Raji (cell line): Measurements from ENCODE around the gene TSC1.

ENCODE experiments used
- POLR2A ChIP-seq: IDR thresholded peaks from 2 replicates; pipeline ENCODE4 v1.6.1; 2011; ENCODE audit warnings: low read depth, low read length, control low read depth; ENCODE audit not compliant: insufficient read depth

Gene TSC1

DNA sequence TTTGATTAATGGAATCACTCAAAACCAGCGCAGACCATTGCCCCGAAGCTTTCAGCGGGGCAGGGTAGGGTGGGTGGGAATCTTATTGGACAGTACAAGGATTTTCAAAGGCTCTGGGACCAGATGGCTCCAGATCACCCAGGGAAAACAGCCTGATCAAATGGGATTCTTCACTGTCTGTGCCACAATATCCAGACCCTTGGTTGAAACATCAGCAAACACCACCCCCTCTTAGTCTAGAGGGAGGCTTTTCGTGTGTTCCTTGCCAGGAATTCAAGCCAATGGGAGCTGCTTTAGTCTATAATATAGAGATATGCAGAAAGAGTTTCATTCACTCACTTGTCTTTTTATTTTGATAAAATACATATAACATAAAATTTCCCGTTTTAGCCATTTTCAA lies 35.7 kb upstream of the TSC1 start:
- no peak for TF ChIP-seq POLR2A

DNA sequence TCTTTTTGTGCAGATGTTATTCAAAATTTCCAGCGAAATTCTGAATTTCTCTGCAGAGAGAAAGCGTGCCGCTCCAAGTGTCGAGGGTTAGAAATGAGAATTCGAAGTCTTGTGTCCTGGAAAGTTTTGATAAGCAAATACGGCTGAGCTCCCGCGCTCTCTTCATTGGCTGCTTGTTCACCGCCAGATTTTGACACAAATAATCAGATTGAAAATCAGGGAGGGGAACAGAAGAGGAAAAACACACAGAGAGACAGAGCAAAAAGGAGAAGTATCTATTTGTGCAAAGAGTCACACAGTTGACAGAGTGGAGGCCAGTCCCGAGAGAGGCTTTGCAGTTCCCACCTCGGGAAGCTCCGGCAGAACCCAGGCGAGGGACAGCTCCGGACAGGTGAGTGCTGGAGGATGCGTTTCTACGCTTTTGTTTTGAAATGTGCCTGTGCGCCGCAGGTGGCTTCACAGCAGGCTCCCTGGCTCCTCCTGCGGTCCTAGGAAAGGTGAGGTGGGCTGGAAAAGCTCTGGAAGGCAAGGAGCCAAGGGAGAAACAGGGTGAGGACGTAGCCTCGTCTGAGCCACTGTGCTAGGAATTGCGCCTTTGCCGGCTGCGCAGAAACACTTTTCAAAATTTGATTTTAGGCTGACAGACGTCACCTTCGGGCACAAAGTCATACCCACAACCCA lies 34.2 kb upstream of the TSC1 start, which contains the start of gene GFI1B:
Gene GFI1B, plus strand, starts transcription at position 244 of the 681 bp plus-strand sequence. CDS start 7,985 bp downstream, outside the sequence.
- TF ChIP-seq POLR2A = no peak

DNA sequence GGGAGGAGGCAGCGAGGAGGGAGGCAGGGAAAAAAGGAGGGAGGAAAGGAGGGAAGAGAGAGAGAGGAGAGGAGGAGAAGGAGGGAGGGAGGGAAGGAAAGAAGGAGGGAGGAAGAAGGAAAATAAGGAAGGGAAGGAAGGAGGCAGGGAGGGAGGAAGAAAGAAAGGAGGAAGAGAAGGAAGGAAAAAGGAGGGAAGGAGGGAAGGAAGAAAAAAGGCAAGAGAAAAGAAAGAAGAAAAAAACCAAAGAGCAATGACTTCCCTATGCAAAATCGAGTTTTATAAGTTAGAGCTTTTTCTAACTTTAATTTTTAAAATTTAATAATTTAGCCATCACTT lies 33.7 kb upstream of the TSC1 start:
- TF ChIP-seq POLR2A = no peak

DNA sequence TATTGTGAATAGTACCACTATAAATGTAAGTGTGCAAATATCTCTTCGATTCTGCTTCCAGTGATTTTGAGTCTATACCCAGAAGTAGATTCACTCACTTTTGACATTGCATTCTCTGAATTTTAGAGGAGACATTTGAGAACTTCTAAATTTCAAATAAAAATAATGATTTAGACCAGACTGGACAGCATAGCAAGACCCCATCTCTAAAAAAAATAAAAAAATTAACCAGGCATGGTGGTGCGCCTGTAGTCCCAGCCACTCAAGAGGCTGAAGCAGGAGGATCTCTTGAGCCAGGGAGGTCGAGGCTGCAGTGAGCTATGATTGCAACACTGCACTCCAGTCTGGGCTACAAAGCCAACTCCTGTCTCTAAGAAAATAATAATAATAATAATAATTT lies 32.2 kb upstream of the TSC1 start:
- TF ChIP-seq POLR2A = no peak

DNA sequence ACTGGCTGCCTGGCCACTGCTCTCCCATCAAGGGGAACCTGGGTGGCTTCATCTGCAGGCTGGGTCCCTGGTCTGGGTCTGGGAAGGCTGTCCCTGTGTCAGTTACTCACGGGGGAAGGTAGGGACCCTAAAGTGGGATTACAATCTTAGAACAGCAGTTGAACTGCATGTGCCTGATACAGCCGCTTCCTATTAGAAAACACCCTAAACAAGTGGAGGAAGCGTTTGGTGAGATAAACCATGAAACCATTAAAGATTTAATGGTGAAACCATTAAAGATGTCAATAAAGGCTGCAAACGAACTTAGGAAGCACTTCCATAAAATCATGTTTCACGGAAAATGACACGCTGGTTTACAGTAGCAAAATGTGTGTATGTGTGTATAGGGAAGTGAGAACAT lies 31.5 kb upstream of the TSC1 start:
- no peak for TF ChIP-seq POLR2A

DNA sequence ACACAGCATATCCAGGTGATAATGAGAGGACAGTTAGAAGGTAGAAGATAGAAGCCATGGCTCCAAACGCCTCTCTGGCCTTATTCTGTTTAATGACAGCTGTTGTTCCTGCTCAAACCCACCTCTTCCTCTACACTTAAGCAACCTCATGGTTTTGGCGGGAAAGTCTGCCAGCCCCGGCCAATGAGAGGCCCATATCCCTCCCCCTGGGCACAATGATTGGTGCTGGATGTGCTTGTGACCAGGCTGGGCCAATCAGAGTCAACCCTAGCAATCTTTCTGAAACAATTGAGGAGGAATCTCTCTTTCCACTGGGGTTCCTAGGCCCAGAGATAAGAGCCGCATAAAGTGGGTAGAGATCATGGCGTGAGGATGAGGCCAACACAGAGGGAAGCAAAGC lies 29.3 kb upstream of the TSC1 start:
- no peak for TF ChIP-seq POLR2A

DNA sequence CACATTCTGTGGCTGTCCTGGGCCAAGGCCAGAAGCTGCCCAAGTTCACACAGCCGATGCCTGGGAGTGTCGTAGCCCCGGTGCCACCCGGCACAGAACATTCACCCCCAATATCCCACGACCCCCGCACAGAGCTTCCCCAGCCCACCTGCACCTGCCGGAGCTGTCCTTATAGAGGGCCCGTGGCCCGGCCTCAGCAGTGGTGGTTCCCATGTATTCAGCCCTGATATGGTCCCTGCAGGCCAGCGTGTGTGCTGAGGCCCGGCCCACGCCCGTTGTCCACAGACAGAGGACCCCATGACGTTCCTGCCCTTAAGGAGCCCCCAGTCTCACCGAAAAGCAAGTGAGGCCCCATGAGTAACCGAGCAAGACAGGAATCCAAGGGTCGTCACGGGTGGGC lies 28.8 kb upstream of the TSC1 start:
- TF ChIP-seq POLR2A = no peak

DNA sequence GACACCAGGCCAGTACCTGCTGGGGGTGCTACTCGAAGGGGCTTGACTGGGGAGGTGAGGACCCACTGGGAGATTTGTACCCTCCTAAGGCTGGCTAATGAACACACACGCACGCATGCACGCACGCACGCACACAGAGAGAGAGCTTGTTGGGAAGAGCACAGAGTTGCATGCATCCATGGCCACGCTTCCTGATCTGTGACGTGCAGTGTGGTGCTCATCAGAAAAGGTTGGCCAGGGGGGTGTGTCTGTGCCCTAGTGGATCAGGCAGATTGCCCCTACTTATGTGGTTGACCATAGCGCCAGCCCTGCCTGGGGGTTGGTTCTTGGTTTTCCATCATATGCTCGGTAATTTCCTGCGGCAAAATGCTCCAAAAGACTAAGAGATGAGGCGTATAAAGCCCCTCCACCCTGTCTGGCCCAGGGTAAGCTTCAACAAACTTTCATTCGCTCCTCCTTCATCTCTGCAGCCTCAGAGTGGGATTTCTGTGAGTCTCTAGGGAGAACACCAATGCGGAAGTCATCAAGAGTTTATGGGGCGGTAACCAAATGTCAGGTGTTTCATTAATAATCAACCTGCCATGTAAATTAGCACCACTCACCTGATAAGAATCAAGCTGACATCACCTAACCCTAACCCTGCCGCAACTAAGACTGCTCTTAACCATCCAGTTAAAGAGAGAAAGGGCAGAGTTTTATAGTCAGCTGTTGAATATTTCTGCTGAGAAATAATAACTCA lies 26.1 kb upstream of the TSC1 start:
- no peak for TF ChIP-seq POLR2A

DNA sequence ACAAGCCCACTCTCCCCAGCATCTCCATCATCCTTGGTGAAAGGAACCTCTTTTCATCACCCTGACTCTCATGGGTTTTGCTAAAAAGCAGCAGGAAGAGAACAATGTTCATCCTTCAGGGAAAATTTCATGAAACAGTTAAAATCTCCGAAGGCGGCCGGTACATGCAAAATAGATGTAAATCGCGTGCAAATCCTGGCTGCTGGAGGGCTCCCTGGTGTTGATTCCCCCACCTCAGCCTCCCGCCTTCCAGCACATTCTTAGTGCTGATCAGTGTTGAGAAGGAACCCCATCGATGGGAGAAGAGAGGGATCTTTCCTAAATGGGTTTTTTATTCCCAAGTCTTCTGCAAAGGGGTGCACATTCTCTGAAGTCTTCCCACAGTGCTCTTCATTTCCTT lies 25.4 kb upstream of the TSC1 start:
- no peak for TF ChIP-seq POLR2A

DNA sequence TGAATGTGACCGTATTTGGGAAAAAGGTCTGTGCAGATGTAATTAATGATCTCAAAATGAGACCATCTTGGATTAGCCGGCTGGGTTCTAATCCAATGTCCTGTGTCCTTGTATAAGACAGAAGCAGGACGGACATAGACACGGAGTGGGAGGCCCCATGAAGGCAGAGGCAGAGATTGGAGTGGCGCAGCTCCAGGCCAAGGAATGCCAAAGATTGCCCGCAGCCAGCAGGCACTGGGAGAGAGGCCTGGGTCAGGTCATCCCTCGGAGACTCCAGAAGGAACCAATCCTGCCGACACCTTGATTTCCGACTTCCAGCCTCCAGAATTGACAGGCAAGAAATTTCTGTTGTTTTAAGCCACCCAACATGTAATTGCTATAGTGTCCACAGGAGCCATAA lies 21.1 kb upstream of the TSC1 start:
- no peak for TF ChIP-seq POLR2A

DNA sequence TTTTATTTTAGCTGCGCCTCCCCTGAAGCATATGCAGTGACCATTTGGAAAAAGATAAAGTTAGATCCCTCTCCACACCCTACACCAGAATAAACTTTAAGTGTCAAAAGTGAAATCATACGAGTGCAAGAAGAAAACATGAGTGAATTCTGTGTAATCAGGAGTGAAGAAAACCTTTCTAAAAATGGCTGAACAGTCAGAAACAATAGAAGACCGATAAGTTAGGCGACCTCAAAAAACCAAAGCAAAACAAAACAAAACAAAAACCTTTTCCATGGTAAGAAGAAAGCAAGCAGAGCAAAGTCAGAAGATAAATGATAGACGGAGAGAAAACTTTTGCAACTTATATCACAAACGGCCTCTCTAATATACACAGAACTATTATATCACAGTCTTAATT lies 16.6 kb upstream of the TSC1 start:
- no peak for TF ChIP-seq POLR2A

DNA sequence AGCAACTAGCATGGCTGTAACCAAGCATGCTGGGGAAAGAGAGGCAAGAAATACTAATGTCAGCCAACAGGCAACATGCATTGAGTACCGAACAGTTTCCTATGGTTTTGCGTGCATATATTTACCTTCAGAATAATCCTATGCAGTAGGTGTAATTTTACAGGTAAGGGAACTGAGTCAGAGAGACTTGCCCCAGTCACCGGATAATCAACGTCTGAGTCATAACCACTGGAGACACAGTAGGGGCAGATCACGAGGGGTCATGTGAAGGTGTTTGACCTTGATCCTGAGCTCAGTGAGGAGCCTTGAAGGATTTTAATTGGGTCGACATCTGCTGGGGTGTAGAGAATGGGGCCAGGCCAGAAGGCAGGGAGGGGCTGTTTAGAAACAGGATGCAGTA lies 13.4 kb upstream of the TSC1 start:
- no peak for TF ChIP-seq POLR2A

DNA sequence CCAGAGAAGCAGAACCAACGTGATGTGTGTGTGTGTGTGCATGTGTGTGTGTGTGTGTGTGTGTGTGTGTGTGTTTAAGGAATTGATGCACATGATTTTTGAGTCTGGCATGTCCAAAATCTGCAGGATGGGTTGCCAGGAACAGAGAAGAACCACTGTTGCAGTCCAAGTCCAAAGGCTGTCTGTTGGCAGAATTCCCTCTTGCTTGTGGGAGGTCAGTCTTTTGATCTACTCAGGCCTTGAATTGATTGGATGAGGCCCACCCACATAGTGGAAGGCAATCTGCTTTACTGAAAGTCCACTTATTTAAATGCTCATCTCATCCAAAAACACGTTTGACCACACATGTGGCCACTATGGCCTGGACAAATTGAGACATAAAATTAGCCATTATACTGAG lies 11.4 kb upstream of the TSC1 start:
- TF ChIP-seq POLR2A = no peak

DNA sequence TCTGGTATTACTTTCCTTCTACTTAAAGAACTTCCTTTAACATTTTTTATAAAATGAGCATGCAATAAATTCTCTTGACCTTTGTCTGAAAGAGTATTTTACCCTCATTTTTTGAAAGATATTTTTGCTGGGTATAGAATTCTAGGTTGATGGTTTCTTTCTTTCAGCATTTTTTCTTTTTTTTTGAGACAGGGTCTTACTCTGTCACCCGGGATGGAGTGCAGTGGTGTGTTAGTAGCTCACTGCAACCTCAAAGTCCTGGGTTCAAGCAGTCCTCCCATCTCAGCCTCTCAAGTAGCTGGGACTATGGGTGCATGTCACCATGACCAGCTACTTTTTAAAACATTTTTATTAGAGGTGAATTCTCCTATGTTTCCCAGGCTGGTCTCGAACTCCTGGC lies 10.7 kb upstream of the TSC1 start:
- TF ChIP-seq POLR2A = no peak

DNA sequence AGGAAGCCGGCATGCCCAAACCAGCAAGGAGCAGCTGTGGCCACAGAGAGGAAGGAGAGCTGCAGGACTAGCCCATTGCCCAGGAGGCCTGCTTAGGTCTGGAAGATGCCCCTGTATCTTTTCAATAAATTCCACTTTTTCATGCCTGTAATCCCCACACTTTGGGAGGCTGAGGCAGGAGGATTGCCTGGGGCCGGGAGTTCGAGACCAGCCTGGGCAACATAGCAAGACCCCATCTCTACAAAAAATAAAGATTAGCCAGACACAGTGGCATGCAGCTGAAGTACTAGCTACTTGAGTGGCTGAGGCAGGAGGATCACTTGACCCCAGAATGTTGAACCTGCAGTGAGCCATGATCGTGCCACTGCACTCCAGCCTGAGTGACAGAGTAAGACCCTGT lies 5.3 kb upstream of the TSC1 start:
- TF ChIP-seq POLR2A = no peak

DNA sequence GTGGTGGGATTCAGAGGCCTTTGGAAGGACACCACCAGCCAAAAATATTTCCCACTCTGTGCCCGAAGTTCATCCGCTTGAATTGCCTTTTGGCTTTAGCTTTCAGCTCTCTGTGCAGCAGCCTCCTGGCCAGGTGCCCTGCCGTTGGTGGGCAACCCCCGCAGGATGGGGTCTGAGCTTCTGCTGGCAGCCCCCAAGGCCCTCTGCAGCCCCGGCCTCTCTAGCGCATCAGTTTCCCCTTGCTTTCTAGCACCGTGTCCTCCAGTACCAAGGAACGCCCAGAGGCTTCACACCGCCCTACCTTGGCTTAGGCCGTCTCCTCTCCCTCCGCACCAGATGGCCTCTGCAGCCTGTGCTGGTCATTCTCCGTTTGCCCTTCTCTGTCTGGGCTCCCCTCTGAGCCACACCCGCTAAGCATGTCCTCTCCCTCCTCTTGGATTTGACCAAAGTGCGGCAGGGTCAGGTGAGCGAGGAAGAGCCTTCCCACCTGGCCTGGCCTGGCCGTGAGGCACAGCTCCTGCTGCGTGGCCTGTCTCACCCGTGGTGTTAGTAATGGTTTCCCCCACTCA lies 4.2 kb upstream of the TSC1 start:
- TF ChIP-seq POLR2A = no peak
